Kidney (tissue), 14 donors: ENCODE measurements around the gene RPS6KA2. TPM values are rescaled to one million over a fixed set of nuclear protein-coding genes. Genes with fewer than 3 reads are reported as not detected.

ENCODE experiments used
- DNase-seq, 5 donors: peaks; one replicate each; pipeline ENCODE4 v3.0.0-alpha.2; 2013 to 2020
- FAIRE-seq: peaks from 2 replicates; lab custom pipeline; 2012; peaks lifted over from hg19 to GRCh38; lab: Jason Lieb, UNC
- H3K27ac ChIP-seq, 2 donors: one replicate each; pipeline ENCODE4 v1.7.0; 2013; ENCODE audit warnings: low read depth in 2 of 2, low read length in 2 of 2, inconsistent platforms in 1 of 2
- H3K27me3 ChIP-seq: one replicate; pipeline ENCODE4 v1.7.1; 2013; ENCODE audit warnings: low read length, inconsistent platforms; ENCODE audit not compliant: control insufficient read depth, insufficient read depth
- H3K36me3 ChIP-seq, 3 donors: one replicate each; pipeline versions ENCODE4 v1.7.0 to v1.7.1; 2013; ENCODE audit warnings: low read length in 3 of 3, control low read depth in 1 of 3, inconsistent platforms in 1 of 3; ENCODE audit not compliant: insufficient read depth in 3 of 3, control insufficient read depth in 2 of 3
- H3K4me1 ChIP-seq, 3 donors: one replicate each; pipeline versions ENCODE4 v1.7.0 to v1.7.1; 2013; ENCODE audit warnings: low read length in 3 of 3, inconsistent platforms in 1 of 3, low read depth in 1 of 3; ENCODE audit not compliant: control insufficient read depth in 2 of 3, insufficient read depth in 2 of 3
- H3K4me3 ChIP-seq, 3 donors: one replicate each; pipeline versions ENCODE4 v1.7.0 to v1.8.1; 2013; ENCODE audit warnings: low read length in 3 of 3, control low read depth in 1 of 3, inconsistent platforms in 1 of 3
- H3K9ac ChIP-seq, 3 donors: one replicate each; pipeline versions ENCODE4 v1.7.0 to v1.7.1; 2013; ENCODE audit warnings: low read length in 3 of 3, control low read depth in 1 of 3, inconsistent platforms in 1 of 3
- H3K9me3 ChIP-seq, 3 donors: one replicate each; pipeline versions ENCODE4 v1.7.0 to v1.7.1; 2013; ENCODE audit warnings: low read length in 3 of 3, control low read depth in 1 of 3, inconsistent platforms in 1 of 3; ENCODE audit not compliant: control insufficient read depth in 2 of 3, insufficient read depth in 1 of 3
- intact Hi-C: fragments of 100-400 bp; cut with DNase I; formaldehyde crosslinking; loops from one replicate; pipeline ENCODE4 v1.11.1; 2022
- polyA plus RNA-seq: library from polyadenylated mRNA; stranded (reverse); fragments of 350-450 nt; fragmentation: Illumina TruSeq; extraction: RNeasy Lipid Tissue Mini Kit (QIAGEN cat#74804); gene quantifications from one replicate; pipeline ENCODE4 v1.2.3, GENCODE V29; 2014; ENCODE audit warnings: low read depth, low replicate concordance; ENCODE audit not compliant: insufficient read depth
- total RNA-seq: library from RNA; stranded (reverse); fragmentation: NEBNext Ultra II Directional; extraction: Animal tissue kit (Norgen Biotek cat#: 25700); gene quantifications from one replicate; pipeline ENCODE4 v1.2.1, GENCODE V29; 2021
- TF ChIP-seq, protein P1 (sequence below): IDR thresholded peaks from 3 replicates; pipeline ENCODE4 v1.5.1; 2012; ENCODE audit warnings: mild to moderate bottlenecking, moderate library complexity, borderline replicate concordance; ENCODE audit not compliant: insufficient read depth; ENCODE audit errors: extremely low read depth
- donor health status: control.
- donor health status: control.
- donor health status: control.
- donor health status: control.
- donor health status: control.
- donor health status: DM: yes; HTN: yes; CAD: no.
- donor health status: Normal renal cell carcinoma (clear cell type).

The RPS6KA2 gene
- total and polyA plus RNA-seq, 2 donors from 2014 or later, result 12.3 to 61.2 TPM

DNA sequence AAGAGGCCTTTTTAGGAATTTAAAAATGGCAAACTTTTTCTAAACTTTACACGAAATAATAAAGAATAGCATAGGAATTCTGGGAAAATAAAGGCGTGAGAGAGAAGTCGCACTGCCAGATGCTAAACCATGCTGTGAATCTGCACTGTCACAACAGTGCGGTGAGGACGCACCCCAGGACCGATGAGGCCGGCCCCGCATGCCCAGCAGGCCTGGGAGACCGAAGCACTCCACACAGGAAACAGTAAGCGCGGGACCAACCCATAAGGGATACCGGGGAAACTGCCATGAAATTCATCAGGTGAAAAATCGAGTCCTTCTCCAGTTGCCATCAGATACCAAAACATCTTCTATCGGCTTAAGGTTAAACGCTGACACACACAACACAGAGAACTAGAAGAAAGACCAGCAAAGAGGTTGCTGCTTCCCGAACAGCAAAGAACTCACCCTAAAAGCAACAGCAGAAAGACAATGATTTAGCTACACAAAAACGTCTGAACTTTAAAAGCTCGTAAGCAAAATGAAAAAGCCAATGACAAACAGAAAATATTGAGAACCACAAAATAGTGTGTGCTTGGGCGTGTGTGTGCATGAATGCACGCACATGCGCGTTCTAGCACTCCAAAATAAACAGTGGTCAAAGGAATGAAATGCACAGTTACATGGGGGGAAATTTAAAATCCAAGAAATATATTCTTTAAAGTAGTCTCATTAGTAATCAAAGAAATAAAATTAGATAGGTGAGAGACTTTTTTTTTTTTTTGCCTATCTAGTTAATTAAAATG, 55.9 kb downstream of the RPS6KA2 start:
- no peaks in the 10 kb centered on the region for H3K27me3 ChIP-seq
- H3K9ac ChIP-seq, result no peak overlapping the region
- H3K27ac ChIP-seq, result no peak overlapping the region
- intact Hi-C loops, result no loop called here
- H3K36me3 ChIP-seq, result no peaks in the 10 kb centered on the region
- FAIRE-seq, result no peak
- no peaks in the 10 kb centered on the region for H3K9me3 ChIP-seq
- TF ChIP-seq, protein P1, sequence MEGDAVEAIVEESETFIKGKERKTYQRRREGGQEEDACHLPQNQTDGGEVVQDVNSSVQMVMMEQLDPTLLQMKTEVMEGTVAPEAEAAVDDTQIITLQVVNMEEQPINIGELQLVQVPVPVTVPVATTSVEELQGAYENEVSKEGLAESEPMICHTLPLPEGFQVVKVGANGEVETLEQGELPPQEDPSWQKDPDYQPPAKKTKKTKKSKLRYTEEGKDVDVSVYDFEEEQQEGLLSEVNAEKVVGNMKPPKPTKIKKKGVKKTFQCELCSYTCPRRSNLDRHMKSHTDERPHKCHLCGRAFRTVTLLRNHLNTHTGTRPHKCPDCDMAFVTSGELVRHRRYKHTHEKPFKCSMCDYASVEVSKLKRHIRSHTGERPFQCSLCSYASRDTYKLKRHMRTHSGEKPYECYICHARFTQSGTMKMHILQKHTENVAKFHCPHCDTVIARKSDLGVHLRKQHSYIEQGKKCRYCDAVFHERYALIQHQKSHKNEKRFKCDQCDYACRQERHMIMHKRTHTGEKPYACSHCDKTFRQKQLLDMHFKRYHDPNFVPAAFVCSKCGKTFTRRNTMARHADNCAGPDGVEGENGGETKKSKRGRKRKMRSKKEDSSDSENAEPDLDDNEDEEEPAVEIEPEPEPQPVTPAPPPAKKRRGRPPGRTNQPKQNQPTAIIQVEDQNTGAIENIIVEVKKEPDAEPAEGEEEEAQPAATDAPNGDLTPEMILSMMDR, result no peak
- DNase-seq, result no peak
- no peak overlapping the region for H3K4me3 ChIP-seq
- peaks cover 0 to 2% (median 0%) of the 10 kb centered on the region in 3 donors for H3K4me1 ChIP-seq

- Histone ChIP-seq H3K9ac (no peak overlapping the region), H3K36me3 (no peaks in the 10 kb centered on the region), H3K27ac (no peak overlapping the region), H3K4me3 (no peak overlapping the region), H3K27me3 (no peaks in the 10 kb centered on the region), H3K4me1 (peaks cover 0 to 2% (median 0%) of the 10 kb centered on the region in 3 donors), H3K9me3 (no peaks in the 10 kb centered on the region)
- DNase-seq (no peak), FAIRE-seq (no peak)
- TF ChIP-seq, protein P1, result no peak
- intact Hi-C loops, result no loop called here
These were observed 57.8 kb downstream of the RPS6KA2 start for GRCh38 chr6:166569206-166569605.

DNA sequence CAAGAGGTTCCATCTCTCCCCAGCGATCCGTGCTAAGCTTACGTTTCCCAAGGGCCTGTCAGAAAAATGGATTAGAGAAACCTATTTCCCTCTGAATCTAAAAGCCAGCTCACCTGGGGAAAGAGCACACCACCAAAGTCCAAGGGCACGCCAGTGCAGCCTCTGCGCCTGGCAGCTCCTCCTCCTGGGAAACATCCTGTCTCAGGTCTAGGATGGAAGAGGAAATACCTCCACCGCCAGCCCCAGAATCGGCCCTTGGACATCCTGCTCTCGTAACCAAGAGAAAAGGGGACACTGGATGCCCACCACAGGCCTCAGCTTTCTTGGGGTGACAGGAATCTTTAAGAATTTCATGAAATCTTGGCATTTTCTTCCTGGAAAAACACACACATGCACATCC, 59.2 kb downstream of the RPS6KA2 start:
- intact Hi-C loops, result no loop called here
- FAIRE-seq (no peak), DNase-seq (no peak)
- no peak overlapping the region for H3K9ac ChIP-seq
- H3K27me3 ChIP-seq, result no peaks in the 10 kb centered on the region
- no peak overlapping the region for H3K4me3 ChIP-seq
- H3K36me3 ChIP-seq, result no peaks in the 10 kb centered on the region
- H3K9me3 ChIP-seq, result no peaks in the 10 kb centered on the region
- no peak overlapping the region for H3K27ac ChIP-seq
- TF ChIP-seq, protein P1, result no peak
- H3K4me1 ChIP-seq, result peaks cover 0 to 2% (median 0%) of the 10 kb centered on the region in 3 donors
